NT2/D1 (cell line): Measurements from ENCODE around the gene CAMTA1.

Experiments used
- DNase-seq: peaks from one replicate; pipeline ENCODE4 v3.0.0-alpha.2; 2011; ENCODE audit warnings: low read depth, low spot score
- H3K27me3 ChIP-seq: 2 replicates; pipeline ENCODE4 v1.6.0; 2011; ENCODE audit warnings: mild to moderate bottlenecking; ENCODE audit not compliant: insufficient read length, insufficient read depth
- H3K36me3 ChIP-seq: 2 replicates; pipeline ENCODE4 v1.6.1; 2011; ENCODE audit warnings: mild to moderate bottlenecking, low read length, mixed read lengths; ENCODE audit not compliant: insufficient read depth, insufficient read length
- H3K4me1 ChIP-seq: 2 replicates; pipeline ENCODE4 v1.5.1; 2011; ENCODE audit not compliant: insufficient read depth, insufficient read length
- H3K4me3 ChIP-seq: 2 replicates; pipeline ENCODE4 v1.5.1; 2011; ENCODE audit warnings: low read depth; ENCODE audit not compliant: insufficient read length
- H3K9ac ChIP-seq: 2 replicates; pipeline ENCODE4 v1.6.0; 2011; ENCODE audit warnings: low read depth; ENCODE audit not compliant: insufficient read length
- H3K9me3 ChIP-seq: 2 replicates; pipeline ENCODE4 v1.5.1; 2011; ENCODE audit warnings: mild to moderate bottlenecking, low read length; ENCODE audit not compliant: insufficient read depth
- SUZ12 ChIP-seq: IDR thresholded peaks from 2 replicates; pipeline ENCODE4 v1.6.1; 2011; ENCODE audit not compliant: insufficient read length, insufficient read depth; ENCODE audit errors: extremely low read depth
- YY1 ChIP-seq: IDR thresholded peaks from 2 replicates; pipeline ENCODE4 v1.6.1; 2011; ENCODE audit not compliant: insufficient read length, insufficient read depth
- ZNF274 ChIP-seq: IDR thresholded peaks from 2 replicates; pipeline ENCODE4 v1.6.1; 2011; ENCODE audit warnings: mild to moderate bottlenecking, low read depth, low read length

Gene CAMTA1

DNA sequence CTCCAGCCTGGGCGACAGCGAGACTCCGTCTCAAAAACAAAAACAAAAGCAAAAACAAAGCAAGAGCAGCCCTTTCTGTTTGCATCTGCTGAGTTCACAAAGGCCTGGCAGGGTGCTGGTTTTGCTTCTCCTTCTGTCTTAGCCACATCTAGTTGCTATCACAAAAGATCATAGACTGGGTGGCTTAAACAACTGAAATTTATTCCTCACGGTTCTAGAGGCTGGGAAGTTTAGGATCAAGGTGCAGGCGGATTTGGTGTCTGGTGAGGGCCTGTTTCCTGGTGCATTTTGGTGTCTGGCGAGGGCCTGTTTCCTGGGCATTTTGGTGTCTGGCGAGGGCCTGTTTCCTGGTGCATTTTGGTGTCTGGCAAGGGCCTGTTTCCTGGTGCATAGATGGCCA is 471.3 kb downstream of the CAMTA1 start:
- Histone ChIP-seq H3K9ac (no peak overlapping the region), H3K27me3 (no peaks in the 10 kb centered on the region), H3K4me3 (no peak overlapping the region), H3K9me3 (no peaks in the 10 kb centered on the region), H3K4me1 (peaks cover 13% of the 10 kb centered on the region), H3K36me3 (no peaks in the 10 kb centered on the region)
- no peak for DNase-seq
- no peak for TF ChIP-seq ZNF274
- no peak for TF ChIP-seq YY1
- no peak for TF ChIP-seq SUZ12

DNA sequence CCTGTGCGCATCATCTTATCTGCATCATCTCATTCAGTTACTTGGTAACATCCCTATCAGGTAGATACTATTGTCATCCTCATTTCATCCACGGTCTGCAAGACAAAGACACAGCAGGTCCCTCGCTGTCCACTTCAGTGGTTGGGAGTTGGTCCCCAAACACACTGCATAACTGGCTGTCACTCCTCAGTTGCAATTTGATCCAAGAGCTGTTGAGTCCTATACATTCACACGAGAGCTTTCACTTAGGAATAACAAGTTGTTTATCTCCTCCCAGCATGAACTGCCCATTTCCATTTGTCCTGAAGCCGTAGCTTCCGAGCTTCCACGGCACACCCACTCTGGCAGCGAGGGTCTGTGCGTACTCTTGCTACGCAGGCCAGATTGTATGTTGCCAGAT is 472.0 kb downstream of the CAMTA1 start:
- DNase-seq = no peak
- Histone ChIP-seq H3K27me3 (no peaks in the 10 kb centered on the region), H3K36me3 (no peaks in the 10 kb centered on the region), H3K9ac (no peak overlapping the region), H3K4me1 (peaks cover 13% of the 10 kb centered on the region), H3K4me3 (no peak overlapping the region), H3K9me3 (no peaks in the 10 kb centered on the region)
- no peak for TF ChIP-seq SUZ12

DNA sequence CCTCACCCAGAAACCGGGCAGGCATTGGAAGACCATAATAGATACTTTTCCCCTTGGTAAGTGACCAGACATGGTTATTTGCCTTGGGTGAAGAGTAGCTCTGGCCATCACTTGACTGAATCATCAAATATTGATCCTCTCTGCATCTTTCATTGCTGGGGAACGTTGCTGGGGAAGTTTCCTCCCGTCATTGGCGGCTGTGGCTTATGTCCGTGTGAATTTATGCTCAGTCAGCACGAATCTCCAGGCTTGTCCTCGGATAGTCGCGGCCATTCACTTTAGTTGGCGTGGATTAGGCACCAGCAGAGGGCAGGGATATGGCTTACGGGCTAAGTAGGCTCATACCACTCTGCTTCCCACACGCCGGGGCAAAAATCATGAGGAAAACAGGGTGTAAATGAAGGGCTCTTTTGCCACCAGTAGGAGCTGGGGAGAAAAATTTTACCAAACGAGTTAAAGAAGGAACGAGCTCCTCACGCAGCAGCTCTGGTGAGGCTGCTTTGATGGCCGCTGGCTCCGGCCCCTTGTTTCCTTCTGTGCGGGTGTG is 473.4 kb downstream of the CAMTA1 start:
- no peaks in the 10 kb centered on the region for H3K36me3 ChIP-seq
- H3K9me3 ChIP-seq = no peaks in the 10 kb centered on the region
- H3K4me1 ChIP-seq = peaks cover 10% of the 10 kb centered on the region
- H3K4me3 ChIP-seq = no peak overlapping the region
- no peak for DNase-seq
- no peak for TF ChIP-seq YY1
- no peak for TF ChIP-seq ZNF274
- no peak for TF ChIP-seq SUZ12
- H3K9ac ChIP-seq = no peak overlapping the region
- no peaks in the 10 kb centered on the region for H3K27me3 ChIP-seq

GRCh38 chr1:7259955-7260354 is 474.7 kb downstream of the CAMTA1 start:
- H3K27me3 ChIP-seq = no peaks in the 10 kb centered on the region
- H3K4me1 ChIP-seq = peaks cover 10% of the 10 kb centered on the region
- H3K9me3 ChIP-seq = no peaks in the 10 kb centered on the region

DNA sequence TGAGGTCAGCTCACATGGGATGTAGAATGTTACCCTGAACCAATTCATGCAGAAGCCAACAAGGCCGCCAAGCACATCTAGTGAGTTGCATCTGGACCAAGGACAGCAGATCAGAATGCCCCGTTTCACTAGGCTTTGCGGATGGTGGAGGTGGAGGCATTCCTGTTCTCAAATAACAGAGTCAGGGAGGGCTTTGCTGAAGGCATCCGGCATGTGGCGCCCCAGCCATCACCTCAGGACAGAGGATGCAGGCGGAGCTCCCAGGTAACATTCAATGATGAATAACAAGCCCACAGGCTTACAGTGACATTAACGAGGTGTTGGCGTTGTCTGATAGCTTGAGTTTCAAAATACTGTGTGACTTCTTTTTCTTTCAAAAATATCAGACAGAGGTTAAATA is 476.2 kb downstream of the CAMTA1 start:
- Histone ChIP-seq H3K4me1 (peaks cover 13% of the 10 kb centered on the region), H3K9ac (no peak overlapping the region), H3K27me3 (no peaks in the 10 kb centered on the region), H3K36me3 (no peaks in the 10 kb centered on the region), H3K4me3 (no peak overlapping the region), H3K9me3 (no peaks in the 10 kb centered on the region)
- TF ChIP-seq ZNF274 (no peak), SUZ12 (no peak), YY1 (no peak)
- DNase-seq = no peak

More at GRCh38 chr1:7259955-7260354, 474.7 kb downstream of the CAMTA1 start:
- no peak for TF ChIP-seq ZNF274
- TF ChIP-seq SUZ12 = no peak
- TF ChIP-seq YY1 = no peak
- Histone ChIP-seq H3K4me3 (no peak overlapping the region), H3K9ac (no peak overlapping the region), H3K36me3 (no peaks in the 10 kb centered on the region)
- DNase-seq = no peak

GRCh38 chr1:7262611-7263010 is 477.4 kb downstream of the CAMTA1 start:
- DNase-seq = no peak
- H3K4me3 ChIP-seq = no peak overlapping the region
- no peaks in the 10 kb centered on the region for H3K27me3 ChIP-seq
- H3K9me3 ChIP-seq = no peaks in the 10 kb centered on the region
- peaks cover 8% of the 10 kb centered on the region for H3K4me1 ChIP-seq
- TF ChIP-seq SUZ12 (no peak), ZNF274 (no peak), YY1 (no peak)
- H3K36me3 ChIP-seq = no peaks in the 10 kb centered on the region
- H3K9ac ChIP-seq = no peak overlapping the region

DNA sequence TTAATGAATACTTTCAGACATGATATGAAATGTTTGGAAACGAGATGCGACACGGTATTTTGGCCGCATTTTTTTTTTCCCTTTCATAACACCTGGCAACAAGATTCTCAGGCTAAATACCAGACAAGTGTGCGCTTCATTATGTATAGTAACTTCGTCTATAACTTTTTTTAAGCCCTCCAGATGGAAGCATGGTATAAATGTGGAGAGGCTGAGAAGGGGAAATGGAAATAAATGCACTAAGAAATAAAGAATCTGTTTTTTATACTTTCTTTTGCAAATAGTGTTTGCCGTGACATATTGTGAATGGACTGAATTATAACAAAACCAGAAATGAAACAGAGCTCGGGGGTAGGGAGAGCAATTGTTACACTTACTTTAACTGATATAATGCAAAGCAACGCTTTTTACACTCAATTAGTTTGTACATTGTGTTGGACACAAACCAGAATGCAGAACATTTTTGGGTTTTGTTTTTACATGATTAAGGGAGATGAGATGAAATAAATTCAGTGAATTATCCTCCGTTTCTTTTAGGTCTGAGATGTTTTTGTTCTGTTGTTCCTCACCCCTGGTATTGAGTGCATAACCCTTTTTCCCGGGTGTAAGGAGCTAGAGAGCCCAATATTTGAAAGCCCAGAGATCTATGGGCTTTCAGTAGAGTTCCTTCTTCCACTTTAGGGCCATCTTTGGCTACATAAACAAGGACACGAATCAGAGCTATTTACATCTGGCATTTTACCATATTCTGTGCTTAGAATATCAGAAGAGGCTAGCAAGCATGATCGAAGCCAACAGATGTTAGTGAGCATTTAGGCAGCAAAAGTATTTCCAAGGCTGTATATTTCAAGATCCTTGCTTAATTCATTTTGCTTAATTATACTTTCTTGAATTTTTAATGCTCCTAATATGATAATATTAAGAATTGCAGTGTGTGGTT is 478.0 kb downstream of the CAMTA1 start:
- Histone ChIP-seq H3K9ac (no peak overlapping the region), H3K9me3 (0 out of 2 replicates have a peak, but pooled peaks cover 2% of the 10 kb centered on the region), H3K36me3 (no peaks in the 10 kb centered on the region), H3K4me3 (no peak overlapping the region), H3K4me1 (peaks cover 3% of the 10 kb centered on the region), H3K27me3 (no peaks in the 10 kb centered on the region)
- TF ChIP-seq SUZ12 (no peak), ZNF274 (no peak), YY1 (no peak)
- DNase-seq = no peak
